ENCODE results near the gene GPR180.
"Not testable (repeated sequence)": the region's sequence is repeated elsewhere in the genome, so short reads cannot be mapped to it uniquely, and the experiment has no call there.

Gene GPR180

GRCh38 chr13:94598281-94598680 lies 3.4 kb upstream of the GPR180 start:
- DNase-seq, result no peak

DNA sequence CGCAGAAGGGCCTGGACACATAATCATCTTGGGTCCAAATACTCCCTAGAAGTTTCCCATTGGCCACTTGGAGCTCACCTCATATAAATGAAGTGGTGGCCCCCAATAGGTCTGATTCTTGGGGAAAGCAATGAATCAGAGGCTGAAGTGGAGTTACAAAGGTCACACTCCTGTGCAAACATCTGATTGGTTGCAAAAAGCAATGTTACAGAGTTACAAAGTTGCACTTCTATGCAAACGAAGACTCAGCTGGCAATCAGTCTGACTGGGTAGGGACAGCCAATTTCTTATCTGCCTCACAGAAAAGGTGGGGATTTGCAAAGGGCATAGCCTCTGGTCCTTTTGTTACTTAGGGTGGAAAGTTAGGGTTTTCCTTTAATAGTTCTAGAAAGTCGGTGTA lies 1.8 kb upstream of the GPR180 start:
- DNase-seq, result no peak

GRCh38 chr13:94602467-94602866 lies 810 bp downstream of the GPR180 start:
- DNase-seq, result no peak

GRCh38 chr13:94607056-94607455 lies 5.4 kb downstream of the GPR180 start:
- no peak for DNase-seq

DNA sequence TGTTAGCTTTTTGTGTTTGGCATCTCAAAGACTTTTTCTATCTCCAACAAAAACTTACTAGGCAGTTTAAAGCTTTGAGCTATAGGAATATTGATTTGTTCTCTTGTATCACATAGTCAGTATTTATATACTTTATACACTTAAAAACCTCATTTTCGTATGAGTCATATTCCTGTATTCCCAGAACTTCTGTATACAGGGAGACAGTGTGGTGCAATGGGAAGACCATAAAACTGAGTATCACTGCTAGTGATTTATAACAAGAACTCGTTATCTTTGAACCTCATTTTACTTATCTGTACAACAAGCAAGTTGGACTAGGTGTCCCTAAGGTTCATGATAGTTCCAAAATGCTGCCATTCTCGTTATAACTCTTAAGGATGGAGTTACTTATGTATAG lies 6.3 kb downstream of the GPR180 start:
- no peak for DNase-seq

- no peak for DNase-seq
These were observed 6.9 kb downstream of the GPR180 start for GRCh38 chr13:94608586-94608985.

DNA sequence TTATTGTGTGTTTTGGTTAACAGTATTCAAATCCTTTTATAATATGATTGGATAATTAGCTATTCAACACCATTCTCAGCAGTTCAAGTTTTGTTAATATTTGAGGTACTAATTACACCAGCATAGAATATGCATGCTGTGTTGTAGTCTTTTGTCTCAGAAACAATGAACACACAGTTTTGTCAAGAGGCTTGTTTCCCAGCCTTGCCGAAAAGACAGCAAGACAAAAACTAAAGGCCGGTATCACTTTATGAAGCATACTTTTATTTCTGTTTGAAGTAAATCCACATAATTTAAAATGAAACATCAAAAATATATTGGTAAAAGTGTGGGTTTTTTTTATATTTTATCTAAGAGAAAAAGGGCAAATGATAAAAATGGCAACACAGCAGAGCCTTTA lies 7.5 kb downstream of the GPR180 start:
- no peak for DNase-seq

- DNase-seq, result no peak
These were observed 8.8 kb downstream of the GPR180 start for GRCh38 chr13:94610475-94610874.

- DNase-seq, result no peak
These were observed 10.4 kb downstream of the GPR180 start for GRCh38 chr13:94612050-94612449.

DNA sequence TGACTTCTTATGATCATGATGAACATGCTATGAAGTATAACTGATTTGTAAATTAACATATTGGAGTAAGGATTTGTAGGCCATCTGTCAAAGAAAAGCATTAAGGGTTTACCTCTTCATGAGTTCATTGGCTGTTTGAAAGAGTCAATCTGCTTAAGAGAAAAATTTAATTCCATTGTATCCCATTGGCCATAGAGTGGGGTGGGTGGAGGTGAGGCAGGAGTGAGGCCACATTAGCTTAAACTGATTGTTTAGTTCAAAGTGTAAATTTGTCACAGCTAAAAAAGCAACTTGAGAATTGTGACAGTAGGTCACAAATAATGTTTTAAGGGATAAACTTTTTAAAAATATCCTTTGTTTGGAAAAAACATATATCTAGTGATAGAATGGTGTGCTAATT lies 11.4 kb downstream of the GPR180 start:
- no peak for DNase-seq

GRCh38 chr13:94617389-94618000 lies 15.8 kb downstream of the GPR180 start:
- DNase-seq, result peak; percentile 7

DNA sequence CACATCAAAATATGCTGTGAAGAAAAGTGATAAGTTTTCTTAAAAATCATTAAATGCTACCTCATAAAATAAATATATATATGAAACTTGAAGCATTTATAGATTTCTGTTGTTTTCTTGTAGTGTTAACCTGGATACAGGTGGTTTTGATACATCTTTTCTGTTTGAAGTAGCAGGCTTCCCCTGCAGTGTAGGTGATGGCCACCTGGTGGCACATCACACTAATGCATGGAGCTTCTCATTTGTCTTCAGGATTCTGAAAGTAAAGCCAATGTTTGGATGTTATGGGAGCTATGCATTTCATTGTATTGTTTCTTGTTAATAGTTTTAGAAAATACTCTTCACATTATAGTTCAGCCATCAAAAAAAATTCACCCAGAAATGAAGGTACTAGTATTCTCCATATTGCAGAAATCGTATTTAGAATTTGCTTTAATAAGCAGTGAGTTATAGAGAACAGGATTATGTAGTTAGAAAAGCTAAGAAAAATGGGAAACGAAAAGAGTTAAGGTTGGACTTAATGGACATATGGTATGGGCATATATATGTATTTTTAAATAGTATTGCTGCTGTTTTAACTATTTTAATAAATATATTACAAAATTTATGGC lies 18.7 kb downstream of the GPR180 start:
- DNase-seq, result peak; percentile 6

DNA sequence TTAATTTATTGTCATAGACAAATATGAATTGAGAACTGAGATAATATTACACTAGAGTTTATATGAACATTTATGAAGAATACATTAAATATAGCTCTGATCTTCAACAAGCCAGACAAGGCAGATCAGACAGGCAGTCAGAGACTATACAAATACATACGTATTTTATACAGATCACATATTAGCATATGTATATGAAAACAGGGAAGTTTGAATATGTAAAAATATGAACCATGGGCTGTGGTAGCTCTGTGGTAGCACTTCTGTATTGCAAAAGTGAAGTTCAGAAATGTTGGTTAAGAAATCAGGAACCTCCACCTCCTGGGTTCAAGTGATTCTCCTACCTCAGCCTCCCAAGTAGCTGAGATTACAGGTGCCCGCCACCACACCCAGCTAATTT lies 20.7 kb downstream of the GPR180 start:
- DNase-seq, result no peak

- no peak for DNase-seq
These were observed 21.7 kb downstream of the GPR180 start for GRCh38 chr13:94623316-94623715.

DNA sequence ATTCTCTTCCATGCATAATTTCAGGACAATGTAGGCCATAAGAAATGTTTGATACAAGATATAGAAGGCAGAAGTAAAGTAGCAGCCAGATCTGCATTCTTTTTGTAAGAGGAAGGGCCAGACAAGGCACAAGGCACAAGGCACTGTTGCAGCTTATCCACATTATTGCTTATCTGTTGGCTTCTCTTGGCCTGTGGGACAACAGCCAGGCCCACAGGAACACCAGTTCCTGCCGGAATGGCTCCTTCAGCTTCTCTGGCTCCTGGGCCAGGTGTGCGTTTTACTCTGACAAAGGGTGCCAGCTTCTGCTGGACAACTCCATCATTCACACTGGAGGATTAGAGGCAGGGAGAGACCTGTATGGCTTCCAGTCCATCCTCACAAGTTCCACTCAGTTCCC lies 29.2 kb downstream of the GPR180 start:
- DNase-seq, result no peak

DNA sequence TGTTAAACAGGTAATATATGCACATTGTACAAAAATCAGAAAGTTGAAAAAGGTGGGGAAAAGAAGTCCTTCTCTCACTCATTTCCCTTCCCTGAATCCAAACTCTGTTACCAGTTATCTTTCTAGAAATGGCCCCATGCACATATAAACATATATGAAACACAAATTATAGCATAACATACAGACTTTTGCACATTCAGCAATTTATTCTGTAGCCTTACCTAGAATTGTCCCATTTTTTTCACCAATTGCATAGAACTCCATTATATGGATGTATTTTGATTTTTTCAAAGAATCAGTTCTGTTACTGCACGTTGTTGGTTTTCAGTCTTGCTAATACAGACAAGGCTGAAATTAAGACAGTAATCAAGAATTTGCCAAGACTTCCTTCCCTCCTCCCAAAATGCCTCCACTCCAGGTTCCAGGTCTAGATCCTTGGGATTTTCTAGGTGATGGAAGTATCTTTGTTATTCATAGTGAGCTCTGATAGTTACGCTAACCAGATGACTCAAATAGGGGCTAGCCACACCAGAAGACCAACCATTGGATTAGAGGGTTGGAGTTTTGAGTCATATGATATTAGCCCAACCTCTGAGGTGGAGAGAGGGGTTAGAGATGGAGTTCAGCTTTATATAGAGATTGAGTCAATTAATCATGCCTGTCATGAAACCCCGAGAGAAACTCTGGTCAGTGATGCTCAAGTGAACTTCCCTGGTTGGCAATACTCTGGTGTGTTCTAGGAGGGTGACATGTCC lies 30.7 kb downstream of the GPR180 start:
- DNase-seq, result no peak

- DNase-seq, result not testable (repeated sequence)
These were observed 34.4 kb downstream of the GPR180 start for GRCh38 chr13:94636096-94636495.

GRCh38 chr13:94636942-94637578 lies 35.4 kb downstream of the GPR180 start:
- DNase-seq, result no peak

DNA sequence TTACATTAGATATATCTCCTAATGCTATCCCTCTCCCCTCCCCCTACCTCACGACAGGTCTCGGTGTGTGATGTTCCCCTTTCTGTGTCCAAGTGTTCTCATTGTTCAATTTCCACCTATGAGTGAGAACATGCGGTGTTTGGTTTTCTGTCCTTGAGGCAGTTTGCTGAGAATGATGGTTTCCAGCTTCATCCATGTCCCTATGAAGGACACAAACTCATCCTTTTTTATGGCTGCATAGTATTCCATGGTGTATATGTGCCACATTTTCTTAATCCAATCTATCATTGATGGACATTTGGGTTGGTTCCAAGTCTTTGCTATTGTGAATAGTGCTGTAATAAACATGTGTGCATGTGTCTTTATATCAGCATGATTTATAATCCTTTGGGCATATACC lies 36.0 kb downstream of the GPR180 start:
- not testable (repeated sequence) for DNase-seq

DNA sequence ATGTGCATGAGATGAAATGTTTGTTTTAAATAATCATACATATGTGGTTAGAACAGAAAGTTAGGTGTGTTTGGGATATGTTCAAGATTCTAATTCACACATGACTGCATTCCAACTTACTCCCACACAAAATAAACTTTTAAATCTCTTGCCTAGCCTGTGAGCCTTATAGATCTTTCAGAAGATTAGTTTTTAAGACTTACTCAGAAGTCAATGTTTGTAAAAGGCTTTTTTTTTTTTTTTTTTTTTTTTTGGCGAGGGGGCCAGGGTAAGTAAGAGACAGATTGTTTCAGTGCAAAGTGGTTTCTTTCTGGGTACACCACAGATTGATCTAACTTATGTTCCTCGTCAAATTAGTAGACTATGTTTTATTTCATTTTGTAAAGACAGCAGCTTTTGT lies 39.1 kb downstream of the GPR180 start:
- no peak for DNase-seq

- no peak for DNase-seq
These were observed 39.8 kb downstream of the GPR180 start for GRCh38 chr13:94641409-94641941.

DNA sequence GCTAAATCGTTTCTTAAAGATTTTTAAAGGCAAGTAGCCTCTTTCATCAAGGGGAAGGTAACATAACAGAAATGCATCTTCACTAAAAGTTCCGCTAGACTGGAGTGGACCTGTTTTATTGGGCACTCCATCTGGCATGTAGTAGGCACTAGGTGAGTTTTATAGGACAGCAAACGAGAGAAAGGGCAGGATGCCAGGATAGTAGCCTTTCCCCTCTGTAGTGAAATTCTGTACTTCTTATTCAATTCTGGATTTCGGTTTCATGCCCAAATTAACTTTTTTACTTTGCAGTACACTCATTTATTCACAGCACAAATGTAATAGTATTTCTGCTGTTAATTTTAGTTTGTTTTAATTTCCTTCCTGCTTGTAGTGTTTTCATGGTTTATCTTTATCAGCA lies 45.2 kb downstream of the GPR180 start:
- no peak for DNase-seq

DNA sequence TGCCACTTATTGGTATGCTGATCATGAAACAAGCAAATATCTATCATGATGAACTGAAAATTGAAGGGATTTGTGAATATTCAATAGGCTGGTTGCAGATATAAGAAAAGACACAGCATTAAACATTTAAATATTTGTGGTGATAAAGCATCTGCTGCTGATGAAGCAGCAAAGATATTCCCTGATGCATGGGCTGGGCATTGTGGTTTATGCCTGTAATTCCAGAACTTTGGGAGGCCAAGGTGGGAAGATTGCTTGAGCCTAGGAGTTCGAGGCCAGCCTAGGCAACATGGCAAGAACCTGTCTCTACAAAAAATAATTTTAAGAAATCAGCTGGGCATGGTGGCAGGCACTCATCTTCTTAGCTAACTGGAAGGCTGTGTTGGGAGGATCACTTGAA lies 54.5 kb downstream of the GPR180 start:
- no peak for DNase-seq

DNA sequence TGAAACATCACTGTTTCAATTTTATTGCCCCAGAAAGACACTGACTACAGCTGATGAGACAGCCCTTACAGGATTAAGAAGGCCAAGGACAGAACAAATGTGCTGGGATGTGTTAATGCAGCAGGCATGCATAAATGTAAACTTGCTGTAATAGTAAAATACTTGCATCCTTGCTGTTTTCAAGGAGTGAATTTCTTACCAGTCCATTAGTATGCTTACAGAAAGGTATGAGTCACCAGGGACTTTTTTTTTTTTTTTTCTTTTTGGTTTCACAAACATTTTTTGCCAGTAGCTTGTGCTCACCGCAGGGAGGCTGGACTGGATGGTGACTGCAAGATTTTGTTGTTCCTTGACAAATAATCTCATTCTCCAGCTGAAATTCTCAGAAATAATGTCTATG lies 55.1 kb downstream of the GPR180 start:
- DNase-seq, result no peak
